GM23248 (cell line): ENCODE results near the gene GLDC.

ENCODE experiments used
- EZH2 ChIP-seq: fragments of 200-600 bp; sonication (generic); IDR thresholded peaks from 2 replicates; pipeline ENCODE4 v1.6.1; 2018; ENCODE audit warnings: antibody characterized with exemption, mild to moderate bottlenecking; ENCODE audit not compliant: insufficient read depth, poor library complexity, severe bottlenecking
- EZH2phosphoT487 ChIP-seq: fragments of 200-600 bp; sonication (generic); IDR thresholded peaks from 2 replicates; pipeline ENCODE4 v1.6.1; 2018; ENCODE audit warnings: antibody characterized with exemption, moderate library complexity, mild to moderate bottlenecking, low read depth; ENCODE audit not compliant: insufficient read depth

DNA sequence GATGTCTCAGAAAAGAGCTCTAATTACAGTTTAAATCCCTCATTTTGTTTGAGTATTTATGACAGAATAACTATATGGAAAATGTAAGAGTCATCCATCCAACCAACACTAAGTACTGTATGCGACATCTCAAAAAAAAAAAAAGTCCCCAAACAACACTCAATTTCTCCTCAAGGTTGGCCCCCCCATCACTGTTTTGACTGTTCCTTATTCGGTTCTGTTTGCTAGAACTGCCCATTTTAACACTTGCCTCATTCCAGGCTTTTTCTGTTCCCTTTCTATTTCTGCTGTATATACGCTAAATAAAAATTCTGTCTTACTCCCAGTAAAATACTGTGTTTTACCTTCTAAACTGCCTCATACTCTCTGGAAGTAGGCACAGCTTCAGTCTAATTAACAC lies 25.2 kb downstream of the GLDC start:
- no peak for TF ChIP-seq EZH2
- no peak for TF ChIP-seq EZH2phosphoT487
